NB4 (cell line): Measurements from ENCODE around the gene TCF12.

ENCODE experiments used
- DNase-seq: peaks from one replicate; pipeline ENCODE4 v3.0.0; 2010; ENCODE audit warnings: low read depth
- H3K4me3 ChIP-seq: one replicate; pipeline ENCODE4 v1.5.1; 2011; ENCODE audit warnings: mild to moderate bottlenecking, low read depth, low read length, moderate library complexity
- CTCF ChIP-seq: IDR thresholded peaks from one replicate; pipeline ENCODE4 v1.5.1; 2012; ENCODE audit warnings: low read depth, low read length
- MYC ChIP-seq: IDR thresholded peaks from 2 replicates; pipeline ENCODE4 v1.6.1; 2011; ENCODE audit warnings: low read depth, low read length
- POLR2A ChIP-seq: IDR thresholded peaks from 2 replicates; pipeline ENCODE4 v1.6.1; 2011; ENCODE audit warnings: mild to moderate bottlenecking; ENCODE audit not compliant: insufficient read length; ENCODE audit errors: extremely low read depth
- TF ChIP-seq, protein P1 (sequence below): IDR thresholded peaks from 2 replicates; pipeline ENCODE4 v1.6.1; 2011; ENCODE audit warnings: low read depth, low read length

Gene TCF12

GRCh38 chr15:57018151-57018550, 99.7 kb downstream of the TCF12 start:
- H3K4me3 ChIP-seq: no peak overlapping the region
- DNase-seq: no peak
- TF ChIP-seq, protein P1, sequence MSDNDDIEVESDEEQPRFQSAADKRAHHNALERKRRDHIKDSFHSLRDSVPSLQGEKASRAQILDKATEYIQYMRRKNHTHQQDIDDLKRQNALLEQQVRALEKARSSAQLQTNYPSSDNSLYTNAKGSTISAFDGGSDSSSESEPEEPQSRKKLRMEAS: no peak
- TF ChIP-seq MYC: no peak
- no peak for TF ChIP-seq POLR2A
- TF ChIP-seq CTCF: no peak

DNA sequence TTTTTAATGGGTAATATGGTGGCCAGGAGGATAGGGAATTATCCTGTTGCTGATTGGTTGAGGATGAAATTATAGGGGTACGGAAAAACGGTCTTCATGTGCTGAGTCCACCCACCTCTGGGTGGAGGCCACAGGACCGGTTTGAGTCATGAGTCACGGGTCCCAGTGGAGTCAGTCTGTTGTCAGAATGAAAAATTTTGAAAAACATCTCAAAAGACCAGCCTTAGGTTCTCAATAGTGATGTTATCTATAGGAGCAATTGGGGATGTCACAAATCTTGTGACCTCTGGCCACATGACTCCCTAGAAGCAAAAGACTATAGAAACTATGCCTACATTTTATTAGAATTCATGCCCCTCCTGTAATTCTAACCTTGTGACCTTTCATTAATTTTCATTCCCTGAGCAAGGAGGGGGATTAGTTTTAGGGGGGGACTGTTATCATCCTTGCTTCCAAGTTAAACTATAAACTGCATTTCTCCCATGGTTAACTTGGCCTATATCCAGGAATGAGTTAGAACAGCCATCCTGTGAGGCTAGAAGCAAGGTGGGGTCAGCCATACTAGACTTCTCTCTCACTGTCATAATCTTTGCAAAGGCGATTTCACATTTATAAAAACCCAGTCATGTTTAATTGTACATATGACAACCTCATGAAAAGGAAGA, 101.2 kb downstream of the TCF12 start:
- TF ChIP-seq CTCF: no peak
- TF ChIP-seq MYC: no peak
- TF ChIP-seq, protein P1: no peak
- TF ChIP-seq POLR2A: no peak
- no peak overlapping the region for H3K4me3 ChIP-seq
- no peak for DNase-seq

DNA sequence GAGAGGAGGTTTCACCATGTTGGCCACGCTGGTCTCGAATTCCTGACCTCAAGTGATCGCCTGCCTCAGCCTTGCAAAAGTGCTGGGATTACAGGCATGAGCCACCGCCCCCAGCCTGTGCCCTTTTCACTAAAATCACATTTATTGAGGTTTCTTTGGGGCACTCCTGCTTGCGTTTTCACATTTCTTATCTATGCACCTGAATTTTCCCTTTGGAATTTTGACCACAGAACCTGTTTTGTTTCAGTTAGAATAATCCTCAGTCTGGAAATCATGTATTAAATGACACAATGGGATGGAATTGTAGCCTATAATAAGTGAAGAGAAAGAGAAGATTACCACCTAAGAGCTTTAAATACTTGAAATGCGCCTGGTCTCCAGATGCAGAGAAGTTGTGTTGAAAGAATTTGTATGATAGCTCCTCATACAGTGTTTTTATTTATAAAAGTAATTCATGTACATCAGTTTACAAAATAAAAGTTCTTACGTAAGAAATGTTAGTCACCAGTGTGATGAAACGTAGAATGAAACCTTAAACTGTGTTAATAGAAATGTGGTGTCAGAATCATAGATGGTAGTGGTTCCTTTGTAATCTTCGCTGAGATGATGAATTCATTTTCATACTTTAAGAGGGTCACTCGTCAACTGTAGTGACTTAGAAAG, 107.0 kb downstream of the TCF12 start:
- no peak overlapping the region for H3K4me3 ChIP-seq
- TF ChIP-seq, protein P1: no peak
- TF ChIP-seq POLR2A (no peak), CTCF (no peak), MYC (no peak)
- peak; percentile 65 for DNase-seq

DNA sequence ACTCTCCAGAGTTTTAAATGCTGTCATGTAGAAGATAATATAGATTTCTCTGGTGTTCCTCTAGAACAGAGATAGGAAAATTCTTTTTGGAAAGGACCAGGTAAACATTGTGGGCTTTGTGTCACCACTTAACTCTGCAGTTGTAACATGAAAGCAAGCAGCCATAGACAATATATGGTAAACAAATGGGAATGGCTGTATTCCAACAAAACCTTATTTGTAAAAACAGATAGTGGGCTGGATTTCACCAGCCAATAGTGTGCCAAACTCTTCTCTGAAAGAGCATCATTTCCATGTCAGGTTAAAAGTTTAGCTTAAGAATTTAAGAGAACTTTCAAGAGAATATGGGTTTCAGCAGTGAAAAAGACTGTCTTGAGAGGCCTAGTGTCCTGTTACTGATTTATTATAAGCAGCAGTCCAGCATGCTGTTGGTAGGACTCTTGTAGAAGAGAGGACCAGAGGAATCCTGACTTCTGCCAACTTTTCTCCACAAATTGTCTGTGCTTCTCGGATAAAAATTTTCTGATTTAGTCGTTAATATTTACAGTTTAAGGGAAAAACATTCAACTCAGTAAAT, 107.7 kb downstream of the TCF12 start:
- TF ChIP-seq, protein P1: no peak
- no peak for TF ChIP-seq CTCF
- no peak for TF ChIP-seq POLR2A
- TF ChIP-seq MYC: no peak
- DNase-seq: no peak
- H3K4me3 ChIP-seq: no peak overlapping the region

DNA sequence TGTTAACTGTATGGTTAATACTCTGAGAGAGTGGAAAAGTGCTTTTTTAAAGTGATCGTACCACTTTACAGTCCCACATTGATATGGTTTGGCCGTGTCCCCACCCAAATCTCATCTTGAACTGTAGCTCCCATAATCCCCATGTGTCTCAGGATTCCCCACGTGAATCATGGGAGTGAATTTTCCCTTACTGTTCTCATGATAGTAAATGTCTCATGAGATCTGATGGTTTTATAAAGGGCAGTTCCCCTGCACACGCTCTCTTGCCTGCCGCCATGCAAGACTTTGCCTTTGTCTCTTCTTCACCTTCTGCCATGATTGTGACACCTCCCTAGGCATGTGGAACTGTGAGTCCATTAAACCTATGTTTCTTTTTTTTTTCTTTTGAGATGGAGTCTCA, 109.2 kb downstream of the TCF12 start:
- no peak overlapping the region for H3K4me3 ChIP-seq
- TF ChIP-seq POLR2A (no peak), MYC (no peak), CTCF (no peak)
- TF ChIP-seq, protein P1: no peak
- no peak for DNase-seq
